ENCODE measurements around the gene GPHN. TPM values are rescaled to one million over a fixed set of nuclear protein-coding genes. Genes with fewer than 3 reads are reported as not detected.

GPHN gene
- total RNA-seq, 2 donors from 2014 or later, result 13.5 to 18.7 TPM

- intact Hi-C loops (cut with DNase I), result no loop called here
- 92% methylated on average over 4 of the region's 4 CpGs for WGBS
- no peak overlapping the region for H3K4me3 ChIP-seq
- H3K9me3 ChIP-seq, result no peaks in the 10 kb centered on the region
- H3K27ac ChIP-seq, result no peak overlapping the region
- no peak for DNase-seq (ENCODE audit: low spot score)
- no peaks in the 10 kb centered on the region for H3K27me3 ChIP-seq (replicated peaks; ENCODE audit: insufficient read depth)
- TF ChIP-seq POLR2AphosphoS5 (IDR thresholded peaks at IDR 0.05), result no peak
- no peak for TF ChIP-seq POLR2A (IDR thresholded peaks at IDR 0.05)
- TF ChIP-seq, protein P1, sequence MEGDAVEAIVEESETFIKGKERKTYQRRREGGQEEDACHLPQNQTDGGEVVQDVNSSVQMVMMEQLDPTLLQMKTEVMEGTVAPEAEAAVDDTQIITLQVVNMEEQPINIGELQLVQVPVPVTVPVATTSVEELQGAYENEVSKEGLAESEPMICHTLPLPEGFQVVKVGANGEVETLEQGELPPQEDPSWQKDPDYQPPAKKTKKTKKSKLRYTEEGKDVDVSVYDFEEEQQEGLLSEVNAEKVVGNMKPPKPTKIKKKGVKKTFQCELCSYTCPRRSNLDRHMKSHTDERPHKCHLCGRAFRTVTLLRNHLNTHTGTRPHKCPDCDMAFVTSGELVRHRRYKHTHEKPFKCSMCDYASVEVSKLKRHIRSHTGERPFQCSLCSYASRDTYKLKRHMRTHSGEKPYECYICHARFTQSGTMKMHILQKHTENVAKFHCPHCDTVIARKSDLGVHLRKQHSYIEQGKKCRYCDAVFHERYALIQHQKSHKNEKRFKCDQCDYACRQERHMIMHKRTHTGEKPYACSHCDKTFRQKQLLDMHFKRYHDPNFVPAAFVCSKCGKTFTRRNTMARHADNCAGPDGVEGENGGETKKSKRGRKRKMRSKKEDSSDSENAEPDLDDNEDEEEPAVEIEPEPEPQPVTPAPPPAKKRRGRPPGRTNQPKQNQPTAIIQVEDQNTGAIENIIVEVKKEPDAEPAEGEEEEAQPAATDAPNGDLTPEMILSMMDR (IDR thresholded peaks at IDR 0.05), result no peak
- H3K36me3 ChIP-seq, result no peaks in the 10 kb centered on the region
- H3K4me1 ChIP-seq (replicated peaks), result no peaks in the 10 kb centered on the region
Measured at GRCh38 chr14:66471584-66471983, 36.4 kb upstream of the GPHN start.

DNA sequence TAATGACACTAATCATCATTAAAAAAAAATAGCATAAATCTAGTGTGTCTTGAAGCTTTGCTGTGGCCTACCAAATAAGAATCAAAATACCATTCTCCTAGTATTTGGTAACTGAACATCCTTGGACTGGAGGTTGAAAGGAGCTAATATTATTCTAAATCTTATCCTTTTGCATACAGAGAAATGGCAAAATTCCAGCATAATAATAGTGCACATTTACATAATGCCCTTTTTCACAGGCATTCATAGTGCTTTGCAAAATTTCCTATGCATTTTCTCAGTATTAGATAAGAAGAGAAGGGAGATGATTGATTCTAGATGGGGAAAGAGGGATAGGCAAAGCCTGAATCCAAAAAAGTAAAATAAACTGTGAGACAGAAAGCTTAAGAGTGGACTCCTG lies 35.7 kb upstream of the GPHN start:
- TF ChIP-seq, protein P1 (IDR thresholded peaks at IDR 0.05), result no peak
- TF ChIP-seq POLR2AphosphoS5 (IDR thresholded peaks at IDR 0.05) (no peak), POLR2A (IDR thresholded peaks at IDR 0.05) (no peak)
- H3K4me1 ChIP-seq (replicated peaks), result no peaks in the 10 kb centered on the region
- DNase-seq (ENCODE audit: low spot score), result no peak
- no peaks in the 10 kb centered on the region for H3K9me3 ChIP-seq
- no peaks in the 10 kb centered on the region for H3K27me3 ChIP-seq (replicated peaks; ENCODE audit: insufficient read depth)
- H3K36me3 ChIP-seq, result no peaks in the 10 kb centered on the region
- intact Hi-C loops (cut with DNase I), result no loop called here
- no peak overlapping the region for H3K4me3 ChIP-seq
- H3K27ac ChIP-seq, result no peak overlapping the region

DNA sequence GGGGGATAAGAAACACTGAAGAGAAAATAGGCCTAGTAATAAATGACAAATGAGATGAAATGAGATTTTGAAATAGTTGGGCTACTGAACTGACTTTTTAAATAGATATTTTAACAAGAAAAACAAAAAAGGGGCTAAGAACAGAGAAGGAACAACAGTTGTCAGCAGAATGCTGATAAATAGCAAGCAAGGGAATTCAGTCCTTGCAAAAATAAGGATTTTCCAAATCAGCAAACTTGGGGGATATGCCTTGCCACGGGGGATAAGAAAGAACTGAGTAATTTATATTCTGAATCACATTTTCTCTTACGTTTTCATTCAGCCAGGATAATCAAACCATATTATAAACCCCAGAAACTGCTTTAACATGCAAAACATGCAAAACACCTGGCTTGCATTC lies 34.7 kb upstream of the GPHN start:
- 77% methylated on average over 2 of the region's 2 CpGs for WGBS
- H3K27me3 ChIP-seq (replicated peaks; ENCODE audit: insufficient read depth), result no peaks in the 10 kb centered on the region
- DNase-seq (ENCODE audit: low spot score), result no peak
- no peak overlapping the region for H3K4me3 ChIP-seq
- intact Hi-C loops (cut with DNase I), result no loop called here
- H3K9me3 ChIP-seq, result no peaks in the 10 kb centered on the region
- TF ChIP-seq POLR2AphosphoS5 (IDR thresholded peaks at IDR 0.05), result no peak
- TF ChIP-seq POLR2A (IDR thresholded peaks at IDR 0.05), result no peak
- TF ChIP-seq, protein P1 (IDR thresholded peaks at IDR 0.05), result no peak
- H3K4me1 ChIP-seq (replicated peaks), result no peaks in the 10 kb centered on the region
- no peaks in the 10 kb centered on the region for H3K36me3 ChIP-seq
- H3K27ac ChIP-seq, result no peak overlapping the region

- H3K27ac ChIP-seq, result no peak overlapping the region
- no peaks in the 10 kb centered on the region for H3K9me3 ChIP-seq
- intact Hi-C loops (cut with DNase I), result no loop called here
- H3K27me3 ChIP-seq (replicated peaks; ENCODE audit: insufficient read depth), result no peaks in the 10 kb centered on the region
- DNase-seq (ENCODE audit: low spot score), result no peak
- H3K36me3 ChIP-seq, result no peaks in the 10 kb centered on the region
- TF ChIP-seq POLR2A (IDR thresholded peaks at IDR 0.05), result no peak
- TF ChIP-seq POLR2AphosphoS5 (IDR thresholded peaks at IDR 0.05), result no peak
- TF ChIP-seq, protein P1 (IDR thresholded peaks at IDR 0.05), result no peak
- no peaks in the 10 kb centered on the region for H3K4me1 ChIP-seq (replicated peaks)
- WGBS, result 8% methylated on average over 1 of the region's 1 CpG
- no peak overlapping the region for H3K4me3 ChIP-seq
Measured at GRCh38 chr14:66476964-66477363, 31.0 kb upstream of the GPHN start.

- intact Hi-C loops (cut with DNase I), result no loop called here
- TF ChIP-seq POLR2AphosphoS5 (IDR thresholded peaks at IDR 0.05), result no peak
- TF ChIP-seq POLR2A (IDR thresholded peaks at IDR 0.05), result no peak
- TF ChIP-seq, protein P1 (IDR thresholded peaks at IDR 0.05), result no peak
- no peaks in the 10 kb centered on the region for H3K27me3 ChIP-seq (replicated peaks; ENCODE audit: insufficient read depth)
- no peak for DNase-seq (ENCODE audit: low spot score)
- no peaks in the 10 kb centered on the region for H3K4me1 ChIP-seq (replicated peaks)
- no peaks in the 10 kb centered on the region for H3K36me3 ChIP-seq
- H3K27ac ChIP-seq, result no peak overlapping the region
- H3K9me3 ChIP-seq, result no peaks in the 10 kb centered on the region
- H3K4me3 ChIP-seq, result no peak overlapping the region
Measured at GRCh38 chr14:66477567-66477966, 30.4 kb upstream of the GPHN start.

All from prostate gland (tissue), 2 donors.